Activated T-cell treated with anti-CD3 and anti-CD28 coated beads, Interleukin-2, amount 50 U/mL, for 72 hours (primary cell): ENCODE data around the gene WWOX. TPM values are rescaled to one million over a fixed set of nuclear protein-coding genes. Genes with fewer than 3 reads are reported as not detected.

Source experiments
- ATAC-seq, 2 donors: fragments of 150-1000 bp; cut with Tn5 transposase; replicated peaks in 1 of 2; 2 replicates each; pipeline ENCODE4 v1.10.0; 2021; ENCODE audit warnings: moderate library complexity in 2 of 2, mild to moderate bottlenecking in 1 of 2
- DNase-seq, 2 donors: peaks; one replicate each; pipeline ENCODE4 v3.0.0; 2021 to 2022; ENCODE audit warnings: mixed read lengths in 1 of 2
- H3K27ac Mint-ChIP-seq: one replicate; pipeline ENCODE4 v1.8.0; 2022; ENCODE audit warnings: mild to moderate bottlenecking, moderate library complexity, mixed read lengths
- H3K27me3 Mint-ChIP-seq: one replicate; pipeline ENCODE4 v1.8.0; 2022; ENCODE audit warnings: low read depth, mixed read lengths
- H3K36me3 Mint-ChIP-seq, 2 donors: one replicate each; pipeline ENCODE4 v1.8.0; 2022; ENCODE audit warnings: mixed read lengths in 2 of 2, mild to moderate bottlenecking in 1 of 2; ENCODE audit not compliant: insufficient read depth in 2 of 2
- H3K4me1 Mint-ChIP-seq: one replicate; pipeline ENCODE4 v1.8.0; 2022; ENCODE audit warnings: low read depth, mixed read lengths
- H3K4me3 Mint-ChIP-seq, 2 donors: one replicate each; pipeline ENCODE4 v1.8.0; 2022; ENCODE audit warnings: mild to moderate bottlenecking in 2 of 2, mixed read lengths in 2 of 2, moderate library complexity in 2 of 2
- H3K9me3 Mint-ChIP-seq, 2 donors: one replicate each; pipeline ENCODE4 v1.8.0; 2022; ENCODE audit warnings: mixed read lengths in 2 of 2
- total RNA-seq, 2 donors: library from RNA; stranded (reverse); gene quantifications; one replicate each; pipeline ENCODE4 v1.2.3, GENCODE V29; 2022

WWOX gene
- total RNA-seq, 2 donors from 2014 or later: 21.2 to 21.5 TPM

DNA sequence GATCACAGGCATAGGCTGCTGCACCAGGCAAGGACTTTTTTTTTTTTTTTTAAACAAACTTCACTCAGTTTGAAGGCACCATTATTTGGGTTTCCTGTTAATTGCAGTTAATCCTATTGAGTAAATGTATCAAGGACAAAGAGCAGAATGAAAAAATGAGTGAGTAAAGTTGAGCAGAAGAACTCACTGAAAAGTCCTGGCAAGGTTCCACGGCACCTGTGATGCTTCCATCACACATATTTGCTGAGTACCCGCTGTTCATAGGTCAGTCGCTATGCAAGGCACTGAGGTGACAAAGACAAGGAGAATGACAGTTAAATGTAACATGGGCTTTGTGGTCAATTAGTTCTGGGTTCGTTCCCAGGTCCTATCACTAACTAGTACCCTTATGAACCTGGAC, 831.1 kb downstream of the WWOX start:
- no peaks in the 10 kb centered on the region for H3K4me1 Mint-ChIP-seq
- peaks cover 0 to 1% of the 10 kb centered on the region in 2 donors for H3K9me3 Mint-ChIP-seq
- ATAC-seq (no peak), DNase-seq (no peak)
- H3K4me3 Mint-ChIP-seq: no peak overlapping the region
- no peak overlapping the region for H3K27ac Mint-ChIP-seq
- H3K36me3 Mint-ChIP-seq: no peaks in the 10 kb centered on the region
- H3K27me3 Mint-ChIP-seq: no peaks in the 10 kb centered on the region

DNA sequence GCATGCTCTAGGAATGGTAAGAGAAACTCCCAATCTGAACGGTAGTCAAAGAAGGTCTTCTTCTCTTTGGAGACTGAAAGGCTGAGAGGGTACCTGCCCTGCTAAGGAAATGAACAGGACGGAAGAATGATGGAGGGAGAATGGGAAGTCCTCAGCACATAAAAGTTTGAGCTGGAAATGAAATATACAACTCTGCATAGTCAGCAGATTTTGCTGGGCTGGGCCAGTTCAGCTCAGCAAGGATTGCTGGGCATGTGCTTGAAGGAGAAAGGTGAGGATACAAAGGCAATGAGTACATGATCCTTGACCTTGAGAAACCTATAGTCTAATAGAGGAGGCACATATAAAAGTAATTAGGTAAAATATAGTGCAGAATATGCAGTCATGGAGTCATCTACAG, 831.8 kb downstream of the WWOX start:
- no peaks in the 10 kb centered on the region for H3K36me3 Mint-ChIP-seq
- ATAC-seq (no peak), DNase-seq (no peak)
- no peaks in the 10 kb centered on the region for H3K27me3 Mint-ChIP-seq
- no peak overlapping the region for H3K4me3 Mint-ChIP-seq
- H3K4me1 Mint-ChIP-seq: no peaks in the 10 kb centered on the region
- H3K27ac Mint-ChIP-seq: no peak overlapping the region
- H3K9me3 Mint-ChIP-seq: peaks cover 0 to 1% of the 10 kb centered on the region in 2 donors

DNA sequence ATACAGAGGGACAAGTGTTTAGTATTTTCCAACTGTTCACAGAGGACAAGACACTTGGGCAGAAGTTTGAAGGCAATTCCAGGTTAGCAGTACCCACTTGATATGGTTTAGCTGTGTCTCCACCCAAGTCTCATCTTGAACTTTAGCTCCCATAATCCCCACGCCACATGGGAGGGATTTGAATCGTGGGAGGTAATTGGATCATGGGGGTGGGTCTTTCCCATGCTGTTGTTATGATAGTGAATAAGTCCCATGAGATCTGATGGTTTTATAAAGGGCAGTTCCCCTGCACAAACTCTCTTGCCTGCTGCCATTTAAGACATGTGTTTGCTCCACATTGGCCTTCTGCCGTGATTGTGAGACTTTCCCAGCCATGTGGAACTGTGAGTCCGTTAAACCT, 832.2 kb downstream of the WWOX start:
- H3K27ac Mint-ChIP-seq: no peak overlapping the region
- peaks cover 0 to 1% of the 10 kb centered on the region in 2 donors for H3K9me3 Mint-ChIP-seq
- ATAC-seq: no peak
- no peaks in the 10 kb centered on the region for H3K36me3 Mint-ChIP-seq
- DNase-seq: no peak
- H3K4me3 Mint-ChIP-seq: no peak overlapping the region
- no peaks in the 10 kb centered on the region for H3K27me3 Mint-ChIP-seq
- H3K4me1 Mint-ChIP-seq: no peaks in the 10 kb centered on the region

DNA sequence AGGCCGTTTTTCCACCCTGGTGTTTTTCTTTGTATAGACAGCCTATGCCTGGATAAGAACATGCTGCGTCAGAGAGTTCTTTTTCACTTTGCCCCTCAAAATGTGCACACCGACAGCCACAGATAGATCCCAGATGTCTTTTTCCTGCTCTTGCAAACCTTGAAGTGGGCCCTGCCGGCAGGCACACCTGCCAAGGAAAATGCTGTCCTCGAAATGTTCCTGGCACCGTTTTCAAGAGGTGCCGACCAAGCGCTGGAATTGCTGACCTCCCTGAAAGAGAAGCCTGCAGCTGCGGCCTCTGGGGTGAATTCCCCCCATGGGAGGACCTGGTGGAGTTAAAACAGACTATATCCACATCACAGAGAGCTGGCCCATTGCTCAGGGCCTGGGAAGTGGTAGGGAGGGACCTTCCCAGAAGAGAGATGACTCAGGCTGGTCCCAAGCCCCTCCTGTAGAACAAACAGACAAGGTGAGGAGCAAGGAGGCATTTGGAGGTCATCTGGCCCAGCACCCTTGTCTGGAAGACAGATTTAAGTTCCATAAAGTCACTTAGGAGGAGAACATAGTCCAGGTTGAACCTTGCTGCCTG, 833.0 kb downstream of the WWOX start:
- no peak for ATAC-seq
- DNase-seq: no peak
- no peaks in the 10 kb centered on the region for H3K4me1 Mint-ChIP-seq
- no peak overlapping the region for H3K27ac Mint-ChIP-seq
- H3K36me3 Mint-ChIP-seq: no peaks in the 10 kb centered on the region
- peaks cover 0 to 1% of the 10 kb centered on the region in 2 donors for H3K9me3 Mint-ChIP-seq
- H3K27me3 Mint-ChIP-seq: no peaks in the 10 kb centered on the region
- no peak overlapping the region for H3K4me3 Mint-ChIP-seq

DNA sequence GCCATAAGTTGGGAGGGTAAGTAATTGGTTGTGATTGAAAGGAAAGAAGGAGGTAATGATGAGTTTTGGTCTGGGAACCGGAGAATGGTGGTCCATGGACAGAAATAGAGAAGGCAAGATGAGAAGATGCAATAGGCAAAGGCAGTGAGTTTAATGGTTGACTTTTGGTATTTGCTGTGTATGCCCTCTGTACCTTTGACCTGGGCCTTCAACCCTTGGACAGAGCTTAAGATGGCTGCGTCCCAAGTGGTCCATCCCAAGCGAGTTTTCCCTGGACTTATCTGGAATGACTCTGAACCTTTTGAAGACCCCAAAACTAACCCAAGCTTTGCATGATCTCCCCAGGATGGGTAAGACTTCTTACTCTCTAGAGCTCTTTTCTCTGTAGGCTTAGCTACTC, 836.6 kb downstream of the WWOX start:
- no peak for DNase-seq
- no peak overlapping the region for H3K4me3 Mint-ChIP-seq
- no peak overlapping the region for H3K27ac Mint-ChIP-seq
- H3K27me3 Mint-ChIP-seq: no peaks in the 10 kb centered on the region
- no peaks in the 10 kb centered on the region for H3K4me1 Mint-ChIP-seq
- no peak for ATAC-seq
- peaks cover 1 to 2% of the 10 kb centered on the region in 2 donors for H3K9me3 Mint-ChIP-seq
- no peaks in the 10 kb centered on the region for H3K36me3 Mint-ChIP-seq

DNA sequence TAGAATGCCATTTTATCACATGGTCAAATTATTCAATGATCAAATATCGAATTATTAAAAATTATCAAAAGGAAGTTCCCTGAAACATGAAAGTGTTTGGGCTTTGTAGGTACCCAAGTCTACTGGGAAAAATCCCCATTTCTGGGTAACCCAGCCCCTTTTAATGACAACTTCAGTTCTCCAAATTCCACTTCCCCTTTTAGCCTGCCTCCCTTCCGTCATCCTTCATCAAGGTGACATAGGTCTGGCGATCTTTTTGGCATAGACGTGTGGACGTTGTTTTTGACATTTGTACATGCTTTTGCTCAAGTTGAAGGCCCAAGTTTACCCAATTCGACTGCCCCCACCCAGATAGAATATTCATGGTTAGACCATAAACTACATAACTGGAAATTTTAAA, 840.1 kb downstream of the WWOX start:
- H3K4me1 Mint-ChIP-seq: no peaks in the 10 kb centered on the region
- H3K27me3 Mint-ChIP-seq: peaks cover 4% of the 10 kb centered on the region
- no peak overlapping the region for H3K27ac Mint-ChIP-seq
- no peak overlapping the region for H3K4me3 Mint-ChIP-seq
- H3K9me3 Mint-ChIP-seq: peaks cover 0 to 4% of the 10 kb centered on the region in 2 donors
- DNase-seq (no peak), ATAC-seq (no peak)
- no peaks in the 10 kb centered on the region for H3K36me3 Mint-ChIP-seq

DNA sequence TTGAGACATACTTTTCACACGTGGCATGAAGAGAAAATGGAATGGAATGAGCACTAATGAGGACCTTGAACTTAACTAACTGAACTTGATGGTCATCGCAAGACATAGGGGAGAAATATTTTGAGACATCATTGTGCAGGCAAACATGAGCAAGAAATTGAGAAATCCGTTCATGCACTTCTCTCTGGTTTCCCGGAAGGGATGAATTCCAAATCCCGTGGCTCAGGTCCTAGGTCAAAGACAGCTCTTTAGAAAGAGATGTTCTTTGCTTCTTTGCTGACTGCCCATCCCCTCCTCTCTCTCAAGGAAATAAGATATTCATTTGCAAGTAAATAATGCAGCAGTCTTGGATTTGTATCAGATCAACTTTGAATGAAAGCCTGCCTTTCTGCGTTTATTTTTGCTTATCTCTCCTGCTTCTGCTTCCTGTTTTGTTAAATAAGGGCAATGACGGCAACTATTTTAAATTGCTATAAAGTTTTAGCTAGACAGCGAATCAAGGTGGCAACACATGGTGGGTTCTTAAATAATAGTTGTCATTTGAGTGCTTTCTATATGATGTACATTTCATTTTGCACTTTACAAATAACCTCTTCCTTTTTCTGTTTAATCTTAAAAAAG, 843.3 kb downstream of the WWOX start:
- peaks cover 0 to 4% of the 10 kb centered on the region in 2 donors for H3K9me3 Mint-ChIP-seq
- ATAC-seq: no peak
- no peak for DNase-seq
- H3K4me1 Mint-ChIP-seq: no peaks in the 10 kb centered on the region
- peaks cover 4% of the 10 kb centered on the region for H3K27me3 Mint-ChIP-seq
- H3K27ac Mint-ChIP-seq: no peak overlapping the region
- H3K36me3 Mint-ChIP-seq: no peaks in the 10 kb centered on the region
- H3K4me3 Mint-ChIP-seq: no peak overlapping the region

DNA sequence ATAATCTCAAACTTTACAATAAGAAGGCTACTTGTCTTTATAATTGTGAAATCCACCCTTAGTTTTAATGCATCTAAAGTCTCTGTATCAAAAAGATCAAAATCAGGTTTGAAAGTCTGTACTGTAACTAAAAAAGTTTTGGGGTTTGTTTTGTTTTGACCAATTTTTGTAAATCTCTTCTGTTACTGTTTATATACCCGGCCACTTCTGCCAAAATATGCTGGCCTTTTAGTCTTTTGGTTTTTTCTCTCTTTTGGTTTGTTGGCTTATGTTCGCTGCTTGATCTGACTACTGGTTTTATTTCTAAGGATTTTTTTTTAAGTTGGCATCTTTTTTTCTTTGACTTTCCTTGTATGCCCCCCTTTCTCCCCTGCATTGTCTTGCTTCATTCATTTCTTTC, 845.9 kb downstream of the WWOX start:
- no peak overlapping the region for H3K27ac Mint-ChIP-seq
- no peaks in the 10 kb centered on the region for H3K4me1 Mint-ChIP-seq
- peaks cover 4% of the 10 kb centered on the region for H3K27me3 Mint-ChIP-seq
- H3K4me3 Mint-ChIP-seq: no peak overlapping the region
- no peak for DNase-seq
- H3K9me3 Mint-ChIP-seq: peaks cover 0 to 6% of the 10 kb centered on the region in 2 donors
- H3K36me3 Mint-ChIP-seq: no peaks in the 10 kb centered on the region
- no peak for ATAC-seq

DNA sequence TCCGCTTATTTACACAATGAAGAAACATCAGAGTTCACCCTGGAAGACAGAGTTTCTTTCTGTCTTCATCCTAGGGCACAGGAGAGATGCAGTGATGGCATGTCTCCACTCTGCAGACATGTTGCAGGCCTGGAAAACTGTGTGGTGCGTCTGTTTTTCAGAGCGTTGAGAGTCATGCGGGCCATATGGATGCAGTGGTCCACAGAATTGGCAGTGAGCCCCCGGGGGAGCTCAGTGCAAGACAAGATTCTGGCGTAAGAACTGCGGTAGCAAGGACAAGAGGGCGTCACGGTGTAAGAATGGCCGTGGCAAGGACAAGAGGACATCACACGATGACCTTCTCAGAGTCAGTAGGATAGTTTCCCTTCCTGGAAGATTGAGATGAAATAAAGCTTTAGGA, 847.1 kb downstream of the WWOX start:
- Mint-ChIP-seq H3K9me3 (peaks cover 0 to 4% of the 10 kb centered on the region in 2 donors), H3K36me3 (no peaks in the 10 kb centered on the region), H3K4me1 (no peaks in the 10 kb centered on the region), H3K27me3 (peaks cover 4% of the 10 kb centered on the region), H3K27ac (no peak overlapping the region), H3K4me3 (no peak overlapping the region)
- ATAC-seq (no peak), DNase-seq (no peak)

DNA sequence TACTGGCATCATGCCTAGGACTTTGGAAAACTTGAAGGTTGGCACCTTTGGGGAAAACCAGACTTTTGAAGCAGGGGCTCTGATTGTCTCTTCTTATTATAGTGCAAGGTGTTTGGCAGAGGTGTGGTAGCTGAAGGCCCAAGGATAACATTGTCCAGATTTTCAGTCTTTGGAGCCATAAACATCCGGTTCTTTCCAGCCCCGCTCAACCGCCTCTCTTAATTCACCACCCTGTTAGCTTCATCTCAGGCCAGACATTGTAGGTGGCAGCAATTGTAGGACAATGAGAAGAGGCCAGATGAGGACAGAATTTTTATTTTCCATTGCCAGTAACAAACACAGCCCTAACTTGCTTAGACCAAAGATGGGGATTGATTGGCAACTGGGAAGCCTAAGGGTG, 851.3 kb downstream of the WWOX start:
- Mint-ChIP-seq H3K27me3 (peaks cover 6% of the 10 kb centered on the region), H3K4me3 (no peak overlapping the region), H3K4me1 (peaks cover 6% of the 10 kb centered on the region), H3K9me3 (peaks cover 4 to 5% of the 10 kb centered on the region in 2 donors), H3K27ac (no peak overlapping the region), H3K36me3 (no peaks in the 10 kb centered on the region)
- DNase-seq (no peak), ATAC-seq (no peak)

DNA sequence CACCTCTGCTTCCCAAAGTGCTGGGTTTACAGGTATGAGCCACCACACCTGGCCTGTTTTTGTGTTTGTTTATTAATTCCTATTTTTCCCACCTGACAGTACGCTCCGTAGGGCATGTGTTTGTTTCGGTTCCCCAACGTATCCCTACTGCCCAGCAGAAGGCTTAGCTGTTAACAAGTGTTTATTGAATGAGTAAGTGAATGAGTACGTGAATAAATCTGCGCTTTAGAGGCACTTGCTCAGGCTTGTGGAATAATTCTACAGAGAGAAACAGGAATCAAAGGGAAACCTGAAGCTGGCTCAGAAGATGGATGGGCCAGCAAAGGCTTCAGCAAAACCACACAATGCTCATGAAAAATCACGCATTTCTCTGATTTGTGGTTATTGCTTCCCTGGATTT, 853.2 kb downstream of the WWOX start:
- no peak overlapping the region for H3K27ac Mint-ChIP-seq
- H3K36me3 Mint-ChIP-seq: no peaks in the 10 kb centered on the region
- DNase-seq (no peak), ATAC-seq (no peak)
- H3K9me3 Mint-ChIP-seq: peaks cover 4 to 5% of the 10 kb centered on the region in 2 donors
- peaks cover 15% of the 10 kb centered on the region for H3K4me1 Mint-ChIP-seq
- no peak overlapping the region for H3K4me3 Mint-ChIP-seq
- peaks cover 6% of the 10 kb centered on the region for H3K27me3 Mint-ChIP-seq

DNA sequence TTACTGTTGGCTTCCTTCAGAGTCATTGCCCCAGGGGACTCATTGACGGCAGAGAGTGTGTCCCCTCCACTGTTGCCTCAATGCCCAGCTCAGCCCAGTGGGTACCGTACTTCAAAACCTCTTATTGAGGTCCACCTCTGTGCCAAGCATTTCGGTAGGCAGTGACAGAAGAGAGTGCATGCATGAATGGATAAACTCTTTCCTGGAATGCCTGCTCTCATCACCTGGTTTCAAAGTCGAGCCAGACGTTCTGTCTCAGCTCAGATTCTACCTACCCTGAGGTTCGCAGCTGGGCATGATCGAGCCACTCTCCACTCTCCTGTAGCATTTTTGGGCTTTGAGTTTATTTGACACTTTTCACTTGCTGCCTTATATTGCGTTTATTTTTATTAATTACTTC, 854.1 kb downstream of the WWOX start:
- Mint-ChIP-seq H3K9me3 (peaks cover 4 to 5% of the 10 kb centered on the region in 2 donors), H3K36me3 (no peaks in the 10 kb centered on the region), H3K4me3 (no peak overlapping the region), H3K4me1 (peaks cover 20% of the 10 kb centered on the region), H3K27me3 (peaks cover 6% of the 10 kb centered on the region), H3K27ac (no peak overlapping the region)
- ATAC-seq: no peak
- no peak for DNase-seq

DNA sequence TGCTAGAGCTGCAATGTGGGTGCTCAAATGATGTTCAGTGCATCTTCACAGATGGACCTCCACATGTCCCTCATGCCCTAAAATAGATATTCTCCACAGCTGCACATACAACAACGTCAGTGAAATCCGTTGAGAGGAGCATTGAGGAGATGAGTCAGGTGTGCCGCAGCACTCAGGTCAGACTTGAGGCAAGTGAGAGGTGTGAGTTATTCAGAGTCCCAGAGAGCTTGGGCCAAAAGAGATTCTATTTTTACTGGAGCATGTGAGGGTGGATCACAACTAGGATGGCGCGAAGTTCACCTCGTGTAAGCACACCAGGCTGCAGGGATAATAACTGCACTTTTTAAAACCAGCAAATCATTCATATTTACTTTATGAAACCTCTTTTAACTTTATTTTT, 855.8 kb downstream of the WWOX start:
- DNase-seq (no peak), ATAC-seq (peak in 1 of 2 donors; percentile 39)
- H3K36me3 Mint-ChIP-seq: peaks cover 0 to 2% of the 10 kb centered on the region in 2 donors
- no peak overlapping the region for H3K4me3 Mint-ChIP-seq
- peaks cover 6% of the 10 kb centered on the region for H3K27me3 Mint-ChIP-seq
- H3K4me1 Mint-ChIP-seq: peaks cover 20% of the 10 kb centered on the region
- H3K27ac Mint-ChIP-seq: peak overlapping the region; percentile 64
- peaks cover 4 to 7% of the 10 kb centered on the region in 2 donors for H3K9me3 Mint-ChIP-seq

DNA sequence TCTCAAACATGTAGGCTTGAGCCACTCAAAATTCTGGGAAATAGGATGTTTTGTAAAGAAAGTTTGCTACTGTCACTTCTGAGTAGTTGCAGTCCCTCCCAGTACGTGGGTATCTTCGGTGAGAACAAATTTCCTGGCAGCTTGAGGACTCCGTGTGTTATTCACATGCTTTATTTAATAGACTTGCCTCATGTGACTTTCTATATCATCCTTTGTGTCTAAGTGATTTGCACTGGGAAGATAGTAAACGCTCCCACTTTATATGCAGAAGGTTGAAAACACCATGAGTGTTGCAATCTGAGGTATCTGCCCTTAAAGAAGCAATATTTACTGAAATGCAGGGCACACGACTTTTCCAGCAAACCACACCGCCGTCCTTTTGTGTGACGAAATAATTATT, 857.4 kb downstream of the WWOX start:
- Mint-ChIP-seq H3K27ac (peak overlapping the region; percentile 94), H3K36me3 (peaks cover 0 to 3% of the 10 kb centered on the region in 2 donors), H3K4me1 (peaks cover 23% of the 10 kb centered on the region), H3K9me3 (peaks cover 4 to 11% of the 10 kb centered on the region in 2 donors), H3K27me3 (peaks cover 6% of the 10 kb centered on the region), H3K4me3 (peak overlapping the region in 1 of 2 donors; percentile 71)
- no peak for DNase-seq
- peak in 1 of 2 donors; percentile 43 for ATAC-seq
